Endometrial microvascular endothelial cells (primary cell): ENCODE results near the gene STAM. TPM values are rescaled to one million over a fixed set of nuclear protein-coding genes. Genes with fewer than 3 reads are reported as not detected.

Experiments used
- in situ Hi-C: cut with HindIII; loops from 2 replicates; pipeline ENCODE4 v1.10.0; 2017; ENCODE audit warnings: low sequenced_read_pairs, low pct_unique_long_range_greater_than_20kb; ENCODE audit errors: inconsistent ontology term
- total RNA-seq: library from RNA; depleted of rRNA; stranded (reverse); fragments of >200 nt; gene quantifications from one replicate; pipeline ENCODE4 v1.2.3, GENCODE V29; 2015; ENCODE audit errors: inconsistent ontology term

The STAM gene
- total RNA-seq, 1 donor from 2014 or later = 16.1 TPM

- in situ Hi-C loops = no loop called here
Measured at GRCh38 chr10:17668435-17669184, 24.7 kb downstream of the STAM start.

GRCh38 chr10:17669185-17669872 lies 25.4 kb downstream of the STAM start:
- in situ Hi-C loops = no loop called here

- in situ Hi-C loops = no loop called here
Measured at GRCh38 chr10:17671307-17671706, 27.4 kb downstream of the STAM start.

GRCh38 chr10:17673471-17674061 lies 29.6 kb downstream of the STAM start:
- in situ Hi-C loops = no loop called here

GRCh38 chr10:17674566-17674965 lies 30.6 kb downstream of the STAM start:
- in situ Hi-C loops = no loop called here

- in situ Hi-C loops = no loop called here
Measured at GRCh38 chr10:17675638-17676037, 31.7 kb downstream of the STAM start.

GRCh38 chr10:17676919-17677318 lies 33.0 kb downstream of the STAM start:
- in situ Hi-C loops = no loop called here

GRCh38 chr10:17682236-17682946 lies 38.4 kb downstream of the STAM start:
- in situ Hi-C loops = no loop called here

- in situ Hi-C loops = no loop called here
Measured at GRCh38 chr10:17683541-17683940, 39.6 kb downstream of the STAM start.

- in situ Hi-C loops = no loop called here
Measured at GRCh38 chr10:17684537-17684936, 40.6 kb downstream of the STAM start.

GRCh38 chr10:17685233-17685840 lies 41.4 kb downstream of the STAM start:
- in situ Hi-C loops = no loop called here

- in situ Hi-C loops = no loop called here
Measured at GRCh38 chr10:17687117-17687831, 43.3 kb downstream of the STAM start.

- in situ Hi-C loops = no loop called here
Measured at GRCh38 chr10:17689137-17689536, 45.2 kb downstream of the STAM start.

GRCh38 chr10:17693009-17693408 lies 49.1 kb downstream of the STAM start:
- in situ Hi-C loops = no loop called here

GRCh38 chr10:17698696-17699095 lies 54.7 kb downstream of the STAM start:
- in situ Hi-C loops = no loop called here

GRCh38 chr10:17701301-17701700 lies 57.4 kb downstream of the STAM start:
- in situ Hi-C loops = no loop called here

GRCh38 chr10:17703706-17704105 lies 59.8 kb downstream of the STAM start:
- in situ Hi-C loops = no loop called here

- in situ Hi-C loops = no loop called here
Measured at GRCh38 chr10:17708821-17709220, 64.9 kb downstream of the STAM start.

- in situ Hi-C loops = no loop called here
Measured at GRCh38 chr10:17709492-17709891, 65.5 kb downstream of the STAM start.
